B cell (primary cell): ENCODE measurements around the gene PAEP. TPM values are rescaled to one million over a fixed set of nuclear protein-coding genes. Genes with fewer than 3 reads are reported as not detected.

ENCODE experiments used
- ATAC-seq: fragments of 200-7000 bp; cut with Tn5 transposase; one replicate; pipeline ENCODE4 v1.10.0; 2021; ENCODE audit warnings: low read depth, mild to moderate bottlenecking, moderate number of reproducible peaks, moderate library complexity
- CTCF ChIA-PET: fragments of 350-600 bp; sonication (Branson Sonifier 250); formaldehyde crosslinking; loops from one replicate; lab custom pipeline; 2021; ENCODE audit warnings: antibody characterized with exemption, inconsistent platforms; lab: Charles Lee
- POLR2A ChIA-PET: fragments of 350-600 bp; sonication (Branson Sonifier 250); formaldehyde crosslinking; loops from one replicate; lab custom pipeline; 2021; ENCODE audit warnings: antibody characterized with exemption; lab: Charles Lee
- DNase-seq: peaks from one replicate; pipeline ENCODE4 v3.0.0; 2013
- H2AFZ ChIP-seq: 2 replicates; pipeline ENCODE4 v1.6.1; 2012; ENCODE audit warnings: mild to moderate bottlenecking, low read depth, low read length; ENCODE audit not compliant: insufficient read depth, poor library complexity, severe bottlenecking
- H3K27ac ChIP-seq, 2 donors: 1 replicate in 1 of 2; 2 replicates in 1 of 2; pipeline ENCODE4 v1.5.1; 2012 to 2013; ENCODE audit warnings: low read length in 2 of 2, mild to moderate bottlenecking in 2 of 2, moderate library complexity in 1 of 2
- H3K27me3 ChIP-seq, 4 experiments: fragments of 200-600 bp in 1 of 4; sonication (generic) in 1 of 4; replicated peaks in 1 of 4; 1 replicate in 2 of 4; 2 replicates in 2 of 4; pipeline versions ENCODE4 v1.6.1 to v1.7.0; 2013 to 2016; ENCODE audit warnings: low read length in 3 of 4, mild to moderate bottlenecking in 2 of 4, mixed read lengths in 1 of 4, moderate library complexity in 1 of 4; ENCODE audit not compliant: insufficient read depth in 4 of 4, control insufficient read depth in 3 of 4; ENCODE audit errors: control extremely low read depth in 1 of 4
- H3K36me3 ChIP-seq, 2 experiments: replicated peaks in 1 of 2; 1 replicate in 1 of 2; 2 replicates in 1 of 2; pipeline versions ENCODE4 v1.6.1 to v1.7.1; 2013; ENCODE audit warnings: low read length in 1 of 2; ENCODE audit not compliant: insufficient read depth in 2 of 2, control insufficient read depth in 1 of 2; ENCODE audit errors: control extremely low read depth in 1 of 2, extremely low read depth in 1 of 2
- H3K4me1 ChIP-seq, 2 donors: fragments of 200-600 bp in 1 of 2; sonication (generic) in 1 of 2; 1 replicate in 1 of 2; 2 replicates in 1 of 2; pipeline versions ENCODE4 v1.5.1 to v1.6.1; 2013 to 2017; ENCODE audit warnings: low read length in 2 of 2; ENCODE audit not compliant: control insufficient read depth in 2 of 2, insufficient read depth in 2 of 2
- H3K4me2 ChIP-seq: replicated peaks from 2 replicates; pipeline ENCODE3; 2012; ENCODE audit warnings: mild to moderate bottlenecking, low read depth, low read length; ENCODE audit not compliant: poor library complexity, severe bottlenecking
- H3K4me3 ChIP-seq, 5 experiments: fragments of 200-600 bp in 1 of 5; sonication (generic) in 1 of 5; 1 replicate in 3 of 5; 2 replicates in 2 of 5; pipeline versions ENCODE4 v1.5.1 to v1.7.0; 2011 to 2016; ENCODE audit warnings: low read length in 4 of 5, mild to moderate bottlenecking in 4 of 5, low read depth in 2 of 5, control low read depth in 1 of 5, moderate library complexity in 1 of 5; ENCODE audit not compliant: insufficient read depth in 1 of 5; ENCODE audit errors: control extremely low read depth in 1 of 5, extremely low read depth in 1 of 5
- H3K79me2 ChIP-seq: fragments of 200-600 bp; sonication (generic); one replicate; pipeline ENCODE4 v1.6.0; 2016; ENCODE audit warnings: low read length; ENCODE audit not compliant: control insufficient read depth, insufficient read depth
- H3K9ac ChIP-seq: fragments of 200-600 bp; sonication (generic); 2 replicates; pipeline ENCODE4 v1.6.1; 2017; ENCODE audit warnings: mild to moderate bottlenecking, low read length, moderate library complexity
- H3K9me3 ChIP-seq, 3 donors: one replicate each; pipeline versions ENCODE4 v1.6.1 to v1.7.1; 2013; ENCODE audit warnings: low read length in 2 of 3; ENCODE audit not compliant: control insufficient read depth in 2 of 3, insufficient read depth in 1 of 3; ENCODE audit errors: control extremely low read depth in 1 of 3
- H4K20me1 ChIP-seq: 2 replicates; pipeline ENCODE4 v1.6.0; 2012; ENCODE audit warnings: mild to moderate bottlenecking, low read length; ENCODE audit not compliant: insufficient read depth, control insufficient read depth, poor library complexity, severe bottlenecking
- H3K27ac Mint-ChIP-seq: one replicate; pipeline ENCODE4 v1.8.0; 2021; ENCODE audit warnings: mixed read lengths
- H3K27me3 Mint-ChIP-seq: one replicate; pipeline ENCODE4 v1.8.0; 2021; ENCODE audit warnings: mixed read lengths
- H3K4me1 Mint-ChIP-seq: one replicate; pipeline ENCODE4 v1.8.0; 2021; ENCODE audit warnings: mixed read lengths
- H3K4me3 Mint-ChIP-seq: one replicate; pipeline ENCODE4 v1.8.0; 2021; ENCODE audit warnings: mixed read lengths
- H3K9me3 Mint-ChIP-seq: one replicate; pipeline ENCODE4 v1.8.0; 2022; ENCODE audit warnings: mixed read lengths; ENCODE audit not compliant: insufficient read depth
- EZH2 ChIP-seq: IDR thresholded peaks from 2 replicates; pipeline ENCODE4 v1.6.1; 2012; ENCODE audit warnings: borderline replicate concordance, low read depth, mild to moderate bottlenecking, moderate library complexity, low read length; ENCODE audit not compliant: insufficient read depth, poor library complexity, severe bottlenecking
- WGBS: methylation state at CpG from one replicate; pipeline ENCODE4 v1.1.5; 2013; ENCODE audit warnings: missing lambda C conversion rate; ENCODE audit not compliant: insufficient coverage; 5-methylcytosine and 5-hydroxymethylcytosine counted together
- intact Hi-C: fragments of 100-400 bp; cut with micrococcal nuclease; formaldehyde crosslinking; loops from one replicate; pipeline ENCODE4 v1.10.0; 2022
- polyA plus RNA-seq: library from polyadenylated mRNA; depleted of rRNA; stranded (reverse); fragments of >200 nt; gene quantifications from 2 replicates; pipeline ENCODE4 v1.2.3, GENCODE V29; 2012
- total RNA-seq, 2 donors: library from RNA; stranded (reverse); fragments of 120-200 nt in 1 of 2; gene quantifications; 1 replicate in 1 of 2; 2 replicates in 1 of 2; pipeline versions ENCODE4 v1.2.3 to v1.2.4, GENCODE V29; 2013 to 2022
- TF ChIP-seq, protein P1 (sequence below): fragments of 200-600 bp; IDR thresholded peaks from one replicate; pipeline ENCODE4 v1.8.0; 2022; ENCODE audit warnings: antibody characterized with exemption, mild to moderate bottlenecking

PAEP gene
- total and polyA plus RNA-seq, 2 donors (not counting 1 experiment from before 2014, with no cell fraction given): not detected

DNA sequence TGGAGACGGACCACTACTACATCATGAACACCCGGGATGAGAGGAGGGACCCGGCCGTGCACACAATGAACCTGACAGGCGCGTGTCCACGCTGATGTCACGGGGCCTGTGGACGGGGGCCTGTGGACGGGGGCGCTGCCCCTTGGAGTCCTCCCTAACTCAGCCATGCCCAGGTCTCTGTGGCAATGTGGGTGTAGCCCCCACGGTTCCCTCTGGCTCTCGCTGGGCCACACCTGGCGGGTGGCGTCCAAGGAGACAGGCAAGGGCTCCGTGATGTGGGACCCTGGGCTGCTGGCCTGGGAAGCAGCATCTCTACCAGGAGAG lies 22.1 kb downstream of the PAEP start:
- DNase-seq: no peak
- Histone ChIP-seq H3K4me2 (no peak overlapping the region), H3K27me3 (no peaks in the 10 kb centered on the region), H4K20me1 (no peaks in the 10 kb centered on the region), H3K4me1 (no peaks in the 10 kb centered on the region), H3K9ac (no peak overlapping the region), H3K9me3 (no peaks in the 10 kb centered on the region), H3K36me3 (no peaks in the 10 kb centered on the region), H3K79me2 (no peaks in the 10 kb centered on the region), H2AFZ (no peak overlapping the region), H3K27ac (no peak overlapping the region), H3K4me3 (no peak overlapping the region)
- WGBS: 98% methylated on average over 15 of the region's 16 CpGs
- H3K27me3 Mint-ChIP-seq: peaks cover 7% of the 10 kb centered on the region
- H3K4me1 Mint-ChIP-seq: no peaks in the 10 kb centered on the region
- TF ChIP-seq, protein P1, sequence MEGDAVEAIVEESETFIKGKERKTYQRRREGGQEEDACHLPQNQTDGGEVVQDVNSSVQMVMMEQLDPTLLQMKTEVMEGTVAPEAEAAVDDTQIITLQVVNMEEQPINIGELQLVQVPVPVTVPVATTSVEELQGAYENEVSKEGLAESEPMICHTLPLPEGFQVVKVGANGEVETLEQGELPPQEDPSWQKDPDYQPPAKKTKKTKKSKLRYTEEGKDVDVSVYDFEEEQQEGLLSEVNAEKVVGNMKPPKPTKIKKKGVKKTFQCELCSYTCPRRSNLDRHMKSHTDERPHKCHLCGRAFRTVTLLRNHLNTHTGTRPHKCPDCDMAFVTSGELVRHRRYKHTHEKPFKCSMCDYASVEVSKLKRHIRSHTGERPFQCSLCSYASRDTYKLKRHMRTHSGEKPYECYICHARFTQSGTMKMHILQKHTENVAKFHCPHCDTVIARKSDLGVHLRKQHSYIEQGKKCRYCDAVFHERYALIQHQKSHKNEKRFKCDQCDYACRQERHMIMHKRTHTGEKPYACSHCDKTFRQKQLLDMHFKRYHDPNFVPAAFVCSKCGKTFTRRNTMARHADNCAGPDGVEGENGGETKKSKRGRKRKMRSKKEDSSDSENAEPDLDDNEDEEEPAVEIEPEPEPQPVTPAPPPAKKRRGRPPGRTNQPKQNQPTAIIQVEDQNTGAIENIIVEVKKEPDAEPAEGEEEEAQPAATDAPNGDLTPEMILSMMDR: no peak
- TF ChIP-seq EZH2: no peak
- ChIA-PET POLR2A (no interaction called here), CTCF (no interaction called here)
- intact Hi-C loops: no loop called here
- no peak overlapping the region for H3K27ac Mint-ChIP-seq
- ATAC-seq: no peak
- H3K4me3 Mint-ChIP-seq: no peak overlapping the region
- no peaks in the 10 kb centered on the region for H3K9me3 Mint-ChIP-seq

DNA sequence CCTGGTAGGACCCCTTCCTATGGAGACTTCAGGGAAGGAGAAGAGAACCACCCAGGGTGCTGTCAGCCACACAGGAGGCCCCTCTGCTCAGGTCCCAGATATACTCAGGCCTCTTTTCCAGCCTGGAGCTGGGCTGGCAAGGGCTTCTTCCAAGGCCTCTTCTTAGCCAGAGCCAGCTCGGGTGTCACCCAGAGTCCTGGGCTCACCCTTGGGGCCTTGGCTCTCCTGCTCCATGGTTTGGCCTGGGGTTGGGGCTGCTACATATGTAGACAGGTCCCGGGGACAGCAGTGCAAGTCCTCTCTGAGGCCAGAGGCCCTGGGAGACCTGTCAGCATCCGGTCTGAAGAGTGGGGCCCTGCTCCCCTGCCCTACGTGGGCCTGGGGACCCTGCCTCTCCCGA lies 22.8 kb downstream of the PAEP start:
- Histone ChIP-seq H3K79me2 (no peaks in the 10 kb centered on the region), H3K27me3 (no peaks in the 10 kb centered on the region), H4K20me1 (no peaks in the 10 kb centered on the region), H3K4me1 (no peaks in the 10 kb centered on the region), H3K4me2 (no peak overlapping the region), H3K9me3 (no peaks in the 10 kb centered on the region), H3K27ac (no peak overlapping the region), H2AFZ (no peak overlapping the region), H3K36me3 (no peaks in the 10 kb centered on the region), H3K4me3 (no peak overlapping the region), H3K9ac (no peak overlapping the region)
- ChIA-PET POLR2A (no interaction called here), CTCF (no interaction called here)
- Mint-ChIP-seq H3K27ac (no peak overlapping the region), H3K4me1 (no peaks in the 10 kb centered on the region), H3K9me3 (no peaks in the 10 kb centered on the region), H3K27me3 (peaks cover 7% of the 10 kb centered on the region), H3K4me3 (no peak overlapping the region)
- WGBS: 68% methylated on average over 5 of the region's 5 CpGs
- intact Hi-C loops: no loop called here
- ATAC-seq: no peak
- DNase-seq: no peak
- TF ChIP-seq, protein P1: no peak
- TF ChIP-seq EZH2: no peak
